ENCODE measurements around the gene GALNT2.

GALNT2 gene

GRCh38 chr1:230321341-230321740 is 254.3 kb downstream of the GALNT2 start:
- TF ChIP-seq POLR2AphosphoS5 (IDR thresholded peaks at IDR 0.05; ENCODE audit: low read depth) (no peak), CTCF (IDR thresholded peaks at IDR 0.05; ENCODE audit: insufficient read depth, low read length) (no peak), SPI1 (IDR thresholded peaks at IDR 0.05; ENCODE audit: borderline replicate concordance, low read depth) (no peak)
- Histone ChIP-seq H3K27me3 (ENCODE audit: insufficient read depth, poor library complexity, severe bottlenecking) (no peaks in the 10 kb centered on the region), H3K4me3 (replicated peaks; ENCODE audit: insufficient read depth, low read length) (no peak overlapping the region), H3K27ac (replicated peaks) (no peak overlapping the region)
- no peak for DNase-seq (ENCODE audit: low read depth in 1 of 2, low spot score in 1 of 2)

- H3K4me3 ChIP-seq (replicated peaks; ENCODE audit: insufficient read depth, low read length), result no peak overlapping the region
- no peaks in the 10 kb centered on the region for H3K27me3 ChIP-seq (ENCODE audit: insufficient read depth, poor library complexity, severe bottlenecking)
- no peak for DNase-seq (ENCODE audit: low read depth in 1 of 2, low spot score in 1 of 2)
- no peak overlapping the region for H3K27ac ChIP-seq (replicated peaks)
- no peak for TF ChIP-seq POLR2AphosphoS5 (IDR thresholded peaks at IDR 0.05; ENCODE audit: low read depth)
- TF ChIP-seq SPI1 (IDR thresholded peaks at IDR 0.05; ENCODE audit: borderline replicate concordance, low read depth), result no peak
- no peak for TF ChIP-seq GABPA (IDR thresholded peaks at IDR 0.05; ENCODE audit: low read depth)
- no peak for TF ChIP-seq CTCF (IDR thresholded peaks at IDR 0.05; ENCODE audit: insufficient read depth, low read length)
- no peak for TF ChIP-seq REST (IDR thresholded peaks at IDR 0.05; ENCODE audit: insufficient replicate concordance, low read depth)
Observed at GRCh38 chr1:230321741-230322420, 254.8 kb downstream of the GALNT2 start.

DNA sequence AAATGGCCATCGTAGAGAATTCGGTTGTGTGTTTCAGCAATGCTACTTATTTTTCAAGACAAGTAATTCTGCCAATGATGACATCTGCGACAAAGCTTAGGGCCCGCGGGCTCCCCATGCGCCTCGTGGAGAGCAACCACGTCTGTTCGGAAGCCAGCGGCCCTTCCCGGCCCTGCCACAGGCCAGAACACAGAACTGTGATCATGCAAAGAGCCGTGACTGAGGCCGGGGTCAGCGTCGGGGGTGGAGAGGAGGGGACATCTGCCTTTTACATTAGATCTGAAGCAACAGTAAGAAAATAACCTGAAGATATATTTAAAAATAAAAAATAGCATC is 255.4 kb downstream of the GALNT2 start:
- no peaks in the 10 kb centered on the region for H3K27me3 ChIP-seq (ENCODE audit: insufficient read depth, poor library complexity, severe bottlenecking)
- no peak for DNase-seq (ENCODE audit: low read depth in 1 of 2, low spot score in 1 of 2)
- TF ChIP-seq REST (IDR thresholded peaks at IDR 0.05; ENCODE audit: insufficient replicate concordance, low read depth) (no peak), CTCF (IDR thresholded peaks at IDR 0.05; ENCODE audit: insufficient read depth, low read length) (no peak), POLR2AphosphoS5 (IDR thresholded peaks at IDR 0.05; ENCODE audit: low read depth) (no peak), SPI1 (IDR thresholded peaks at IDR 0.05; ENCODE audit: borderline replicate concordance, low read depth) (no peak), GABPA (IDR thresholded peaks at IDR 0.05; ENCODE audit: low read depth) (no peak)
- no peak overlapping the region for H3K4me3 ChIP-seq (replicated peaks; ENCODE audit: insufficient read depth, low read length)
- no peak overlapping the region for H3K27ac ChIP-seq (replicated peaks)
